ENCODE results near the gene PPFIA1. TPM values are rescaled to one million over a fixed set of nuclear protein-coding genes. Genes with fewer than 3 reads are reported as not detected.

PPFIA1 gene
- total and polyA plus RNA-seq, 11 donors, result 15.8 to 53.1 (median 39.1) TPM

DNA sequence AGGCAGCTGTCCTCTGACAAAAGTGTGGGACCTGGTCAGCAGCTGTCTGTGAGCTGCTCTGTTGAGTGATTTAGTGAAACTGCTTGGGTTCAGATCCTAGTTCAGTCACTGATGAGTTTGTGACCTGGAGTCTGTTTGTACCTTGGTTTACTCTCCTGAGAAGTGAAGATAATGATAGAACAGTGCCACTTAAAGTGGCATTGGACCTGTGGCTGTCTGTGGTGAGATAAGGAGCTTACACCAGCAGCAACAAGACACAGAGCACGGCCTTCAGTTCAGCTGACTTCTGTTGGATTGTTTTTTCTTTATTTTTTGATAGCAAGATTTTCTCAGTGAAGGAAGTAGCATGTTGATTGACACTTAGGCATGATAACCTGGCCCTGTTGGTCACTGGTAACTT lies 81.6 kb downstream of the PPFIA1 start:
- WGBS, 4 donors, result 46 to 58% (median 51%) methylated on average over 1 of the region's 1 CpG
- no peak for ATAC-seq
- H3K27ac ChIP-seq, result no peak overlapping the region

DNA sequence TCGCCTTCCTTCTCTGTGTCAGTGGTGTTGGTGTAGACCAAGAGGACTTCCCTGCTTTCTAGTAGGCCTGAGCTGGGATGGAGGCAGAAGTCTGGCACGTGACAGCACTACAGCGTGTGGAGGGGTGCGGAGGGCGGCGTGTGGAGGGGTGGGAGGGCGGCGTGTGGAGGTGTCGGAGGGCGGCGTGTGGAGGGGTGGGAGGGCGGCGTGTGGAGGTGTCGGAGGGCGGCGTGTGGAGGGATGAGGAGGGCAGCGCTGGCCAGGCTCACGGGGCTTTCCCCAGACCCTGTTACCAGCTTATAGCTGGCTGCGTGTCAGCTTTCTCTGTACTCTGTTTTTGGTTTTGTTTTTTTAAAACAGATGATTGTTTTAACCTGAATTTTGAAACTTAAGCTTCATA lies 82.1 kb downstream of the PPFIA1 start:
- Histone ChIP-seq H3K27me3 (no peaks in the 10 kb centered on the region), H3K4me1 (no peaks in the 10 kb centered on the region), H3K36me3 (peaks cover 2 to 93% (median 80%) of the 10 kb centered on the region in 9 donors), H3K27ac (no peak overlapping the region), H3K9me3 (no peaks in the 10 kb centered on the region), H3K4me3 (no peak overlapping the region)
- DNase-seq (no peak), ATAC-seq (no peak)
- intact Hi-C loops (cut with DNase I), result no loop called here
- no peak for TF ChIP-seq POLR2A (IDR thresholded peaks at IDR 0.05)
- TF ChIP-seq, protein P1, sequence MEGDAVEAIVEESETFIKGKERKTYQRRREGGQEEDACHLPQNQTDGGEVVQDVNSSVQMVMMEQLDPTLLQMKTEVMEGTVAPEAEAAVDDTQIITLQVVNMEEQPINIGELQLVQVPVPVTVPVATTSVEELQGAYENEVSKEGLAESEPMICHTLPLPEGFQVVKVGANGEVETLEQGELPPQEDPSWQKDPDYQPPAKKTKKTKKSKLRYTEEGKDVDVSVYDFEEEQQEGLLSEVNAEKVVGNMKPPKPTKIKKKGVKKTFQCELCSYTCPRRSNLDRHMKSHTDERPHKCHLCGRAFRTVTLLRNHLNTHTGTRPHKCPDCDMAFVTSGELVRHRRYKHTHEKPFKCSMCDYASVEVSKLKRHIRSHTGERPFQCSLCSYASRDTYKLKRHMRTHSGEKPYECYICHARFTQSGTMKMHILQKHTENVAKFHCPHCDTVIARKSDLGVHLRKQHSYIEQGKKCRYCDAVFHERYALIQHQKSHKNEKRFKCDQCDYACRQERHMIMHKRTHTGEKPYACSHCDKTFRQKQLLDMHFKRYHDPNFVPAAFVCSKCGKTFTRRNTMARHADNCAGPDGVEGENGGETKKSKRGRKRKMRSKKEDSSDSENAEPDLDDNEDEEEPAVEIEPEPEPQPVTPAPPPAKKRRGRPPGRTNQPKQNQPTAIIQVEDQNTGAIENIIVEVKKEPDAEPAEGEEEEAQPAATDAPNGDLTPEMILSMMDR (IDR thresholded peaks at IDR 0.05), result no peak
- 78 to 93% (median 90%) methylated on average over 19 of the region's 19 CpGs for WGBS, 4 donors

More for the DNA sequence above, 81.6 kb downstream of the PPFIA1 start:
- Histone ChIP-seq H3K9me3 (no peaks in the 10 kb centered on the region), H3K4me3 (no peak overlapping the region), H3K27me3 (no peaks in the 10 kb centered on the region), H3K36me3 (peaks cover 2 to 93% (median 84%) of the 10 kb centered on the region in 9 donors), H3K4me1 (no peaks in the 10 kb centered on the region)
- intact Hi-C loops (cut with DNase I), result no loop called here
- TF ChIP-seq, protein P1 (IDR thresholded peaks at IDR 0.05), result no peak
- no peak for TF ChIP-seq POLR2A (IDR thresholded peaks at IDR 0.05)
- no peak for DNase-seq

DNA sequence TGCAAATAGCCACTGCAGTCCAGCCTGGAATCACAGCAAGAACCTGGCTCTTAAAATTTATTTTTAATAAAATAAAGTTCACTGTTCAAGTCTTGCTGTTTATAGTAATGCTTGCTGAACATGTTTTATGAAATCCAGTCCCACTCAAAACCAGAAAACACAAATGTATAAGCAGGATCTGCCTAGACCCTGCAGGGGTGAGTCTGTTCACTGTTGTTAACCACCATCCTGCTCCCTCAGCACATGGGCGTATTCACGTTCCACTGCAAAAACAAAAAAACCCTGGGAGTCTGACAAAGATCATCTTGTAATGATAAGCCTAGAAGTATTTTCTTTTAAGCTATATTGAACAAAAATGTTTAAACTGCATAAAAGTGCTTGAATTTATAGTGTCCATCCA lies 82.8 kb downstream of the PPFIA1 start:
- Histone ChIP-seq H3K36me3 (peaks cover 0 to 93% (median 80%) of the 10 kb centered on the region in 9 donors), H3K9me3 (no peaks in the 10 kb centered on the region), H3K27me3 (no peaks in the 10 kb centered on the region), H3K4me1 (no peaks in the 10 kb centered on the region), H3K27ac (no peak overlapping the region), H3K4me3 (no peak overlapping the region)
- no peak for ATAC-seq
- intact Hi-C loops (cut with DNase I), result no loop called here
- TF ChIP-seq, protein P1 (IDR thresholded peaks at IDR 0.05), result no peak
- no peak for TF ChIP-seq POLR2A (IDR thresholded peaks at IDR 0.05)
- no peak for DNase-seq
- WGBS, 4 donors, result 86 to 92% (median 91%) methylated on average over 2 of the region's 2 CpGs

DNA sequence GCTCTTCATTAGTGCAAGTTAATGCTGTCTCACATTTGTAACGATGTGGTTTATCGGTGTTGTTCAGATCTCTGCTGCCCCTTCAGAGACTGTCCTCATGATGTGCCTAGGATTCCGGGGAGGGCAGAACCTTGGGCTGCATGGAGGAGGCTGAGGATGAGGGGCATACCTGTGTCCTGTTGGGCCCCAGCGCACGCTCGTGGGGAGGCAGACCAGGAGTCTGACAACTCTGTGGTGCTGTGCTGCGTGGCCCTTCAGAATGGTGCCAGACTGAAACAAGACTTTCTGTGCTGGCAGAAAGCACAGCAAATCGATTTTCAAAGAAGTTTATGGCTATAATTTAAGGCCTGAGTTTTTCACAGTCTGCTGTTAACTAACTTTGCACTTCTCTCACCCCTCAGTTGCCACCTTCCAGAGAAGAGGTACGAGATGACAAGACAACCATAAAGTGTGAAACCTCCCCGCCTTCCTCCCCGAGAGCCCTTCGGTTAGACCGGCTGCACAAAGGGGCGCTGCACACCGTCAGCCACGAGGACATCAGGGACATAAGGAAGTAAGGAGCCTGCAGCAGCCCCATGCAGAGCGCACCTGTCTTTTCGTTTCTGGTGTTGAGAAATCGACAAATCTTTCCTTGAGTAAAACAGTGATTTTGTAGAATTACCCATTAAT lies 83.5 kb downstream of the PPFIA1 start:
- DNase-seq (no peak), ATAC-seq (no peak)
- peaks cover 0 to 93% (median 80%) of the 10 kb centered on the region in 9 donors for H3K36me3 ChIP-seq
- H3K27me3 ChIP-seq, result no peaks in the 10 kb centered on the region
- WGBS, 4 donors, result 92 to 94% (median 93%) methylated on average over 19 of the region's 19 CpGs
- TF ChIP-seq POLR2A (IDR thresholded peaks at IDR 0.05), result no peak
- TF ChIP-seq, protein P1 (IDR thresholded peaks at IDR 0.05), result no peak
- no peaks in the 10 kb centered on the region for H3K4me1 ChIP-seq
- no peak overlapping the region for H3K4me3 ChIP-seq
- H3K27ac ChIP-seq, result no peak overlapping the region
- intact Hi-C loops (cut with DNase I), result no loop called here
- no peaks in the 10 kb centered on the region for H3K9me3 ChIP-seq
